Heart left ventricle (tissue), 16 donors: ENCODE data around the gene SLC16A7. TPM values are rescaled to one million over a fixed set of nuclear protein-coding genes. Genes with fewer than 3 reads are reported as not detected.

ENCODE experiments used
- ATAC-seq, 4 donors: fragments of 200-7000 bp; cut with Tn5 transposase; one replicate each; pipeline ENCODE4 v1.9.1; 2020 to 2022; ENCODE audit warnings: moderate library complexity in 4 of 4, mild to moderate bottlenecking in 3 of 4, moderate number of reproducible peaks in 1 of 4
- DNase-seq, 5 donors: peaks; one replicate each; pipeline ENCODE4 v3.0.0-alpha.2; 2020
- H3K27ac ChIP-seq, 12 donors: fragments of 200-600 bp; sonication (generic) in 4 of 12; one replicate each; pipeline versions ENCODE4 v1.5.0 to v1.8.0; 2016 to 2022; ENCODE audit warnings: mild to moderate bottlenecking in 2 of 12
- H3K27me3 ChIP-seq, 9 donors: fragments of 200-600 bp; sonication (generic) in 2 of 9; one replicate each; pipeline versions ENCODE4 v1.5.1 to v1.8.0; 2016 to 2022; ENCODE audit warnings: mild to moderate bottlenecking in 3 of 9
- H3K36me3 ChIP-seq, 9 donors: fragments of 200-600 bp; sonication (generic) in 2 of 9; one replicate each; pipeline versions ENCODE4 v1.5.0 to v1.8.0; 2018 to 2022; ENCODE audit warnings: mild to moderate bottlenecking in 2 of 9
- H3K4me1 ChIP-seq, 12 donors: fragments of 200-600 bp; sonication (generic) in 4 of 12; one replicate each; pipeline versions ENCODE4 v1.5.0 to v1.8.0; 2016 to 2022; ENCODE audit warnings: mild to moderate bottlenecking in 3 of 12
- H3K4me3 ChIP-seq, 12 donors: fragments of 200-600 bp; sonication (generic) in 4 of 12; one replicate each; pipeline versions ENCODE4 v1.5.0 to v1.8.0; 2017 to 2022; ENCODE audit warnings: mild to moderate bottlenecking in 9 of 12, moderate library complexity in 4 of 12
- H3K9me3 ChIP-seq, 12 donors: fragments of 200-600 bp; sonication (generic) in 4 of 12; one replicate each; pipeline versions ENCODE4 v1.5.0 to v1.8.0; 2016 to 2022; ENCODE audit warnings: mild to moderate bottlenecking in 1 of 12
- CTCF ChIP-seq, 12 donors: fragments of 200-600 bp; sonication (generic) in 4 of 12; IDR thresholded peaks; one replicate each; pipeline versions ENCODE4 v1.5.0 to v1.8.0; 2018 to 2022; ENCODE audit warnings: antibody characterized with exemption in 12 of 12, mild to moderate bottlenecking in 5 of 12
- POLR2A ChIP-seq, 2 donors: fragments of 450-650 bp; IDR thresholded peaks; one replicate each; pipeline ENCODE4 v1.6.1; 2017; ENCODE audit warnings: antibody characterized with exemption in 2 of 2, mild to moderate bottlenecking in 2 of 2, moderate library complexity in 2 of 2
- WGBS, 4 donors: extraction: QIAGEN DNeasy Blood & Tissue Kit in 2 of 4; methylation state at CpG; one replicate each; pipeline versions ENCODE4 v1.1.5 to v1.1.7; 2013 to 2018; 5-methylcytosine and 5-hydroxymethylcytosine counted together
- intact Hi-C, 10 donors: fragments of 100-400 bp; cut with DNase I; formaldehyde crosslinking; loops; one replicate each; pipeline versions ENCODE4 v1.11.1 to v1.14.2; 2022
- polyA plus RNA-seq, 2 donors: library from polyadenylated mRNA; stranded (reverse); fragments of 200-250 nt; gene quantifications; one replicate each; pipeline ENCODE4 v1.2.3, GENCODE V29; 2013
- total RNA-seq, 9 donors: library from RNA; depleted of rRNA in 2 of 9; stranded (reverse); fragments of >200 nt in 2 of 9; fragmentation: NEBNext Ultra II Directional in 3 of 9; extraction: Animal tissue kit (Norgen Biotek cat#: 25700) in 3 of 9; gene quantifications; one replicate each; pipeline versions ENCODE4 v1.1.0 to v1.2.4, GENCODE V29; 2016 to 2023
- donor health status: ischemic (EF 13 %, LVEDD 7.1; RV severe dilation, severe dysfunction).
- donor health status: healthy with polysubstance abuse.
- donor health status: DM: no; HTN: yes; CAD: no.
- donor health status: DM: no; HTN: no; CAD: no.
- donor health status: ischemic (EF 25% LVEDD 6.9; RV normal size, moderate dysfunction).
- donor health status: ischemic (EF 25% LVEDD 5.7; RV mildly dilated, moderate dysfunction).
- donor health status: healthy.
- donor health status: DM: yes; HTN: yes; CAD: no.
- donor health status: ischemic (EF 35%, LVEDD 5.7; RV mildly dilated, moderate dysfunction).
- donor health status: nonischemic (EF 11% LVEDD 7.7; RV severe dilation, severe dysfunction).
- donor health status: DM: yes; HTN: yes; CAD: no.
- donor health status: PGD.
- donor health status: ischemic (EF 29% LVEDD 5.4; RV normal size, mild dysfunction).
- donor health status: nonischemic (EF 23%, LVEDD 6.1; RV moderate dilation, normal function).

SLC16A7 gene
- total and polyA plus RNA-seq, 11 donors = 18.4 to 227 (median 121) TPM

- H3K36me3 ChIP-seq = no peaks in the 10 kb centered on the region
- no peak for DNase-seq
- H3K27me3 ChIP-seq = no peaks in the 10 kb centered on the region
- no peak overlapping the region for H3K4me3 ChIP-seq
- peak overlapping the region in 1 of 12 donors; percentile 73 for H3K27ac ChIP-seq
- ATAC-seq = peak in 2 of 4 donors; percentile 55 to 70
- H3K9me3 ChIP-seq = no peaks in the 10 kb centered on the region
- H3K4me1 ChIP-seq = peaks cover 0 to 31% (median 6%) of the 10 kb centered on the region in 12 donors
- TF ChIP-seq CTCF (IDR thresholded peaks at IDR 0.05) (no peak), POLR2A (IDR thresholded peaks at IDR 0.05) (no peak)
- WGBS, 4 donors = 79 to 85% (median 81%) methylated on average over 4 of the region's 4 CpGs
- intact Hi-C loops = no loop called here
Observed at GRCh38 chr12:59698600-59698999, 102.8 kb downstream of the SLC16A7 start.

GRCh38 chr12:59699421-59700152, 103.8 kb downstream of the SLC16A7 start:
- WGBS, 4 donors = 45 to 53% (median 50%) methylated on average over 2 of the region's 2 CpGs
- H3K4me3 ChIP-seq = no peak overlapping the region
- H3K36me3 ChIP-seq = peaks cover 0 to 1% (median 0%) of the 10 kb centered on the region in 9 donors
- H3K27ac ChIP-seq = peak overlapping the region in 4 of 12 donors; percentile 6 to 73 (median 35)
- no peaks in the 10 kb centered on the region for H3K27me3 ChIP-seq
- ATAC-seq (peak in 3 of 4 donors; percentile 20 to 67 (median 51)), DNase-seq (no peak)
- H3K4me1 ChIP-seq = peaks cover 0 to 29% (median 8%) of the 10 kb centered on the region in 12 donors
- intact Hi-C loops = no loop called here
- TF ChIP-seq POLR2A (IDR thresholded peaks at IDR 0.05) (no peak), CTCF (IDR thresholded peaks at IDR 0.05) (no peak)
- no peaks in the 10 kb centered on the region for H3K9me3 ChIP-seq

- intact Hi-C loops = no loop called here
- Histone ChIP-seq H3K4me3 (no peak overlapping the region), H3K36me3 (peaks cover 0 to 6% (median 4%) of the 10 kb centered on the region in 9 donors), H3K27ac (peak overlapping the region in 3 of 12 donors; percentile 6 to 73 (median 33)), H3K27me3 (no peaks in the 10 kb centered on the region), H3K9me3 (no peaks in the 10 kb centered on the region), H3K4me1 (peaks cover 0 to 25% (median 8%) of the 10 kb centered on the region in 12 donors)
- DNase-seq (no peak), ATAC-seq (no peak)
- no peak for TF ChIP-seq POLR2A (IDR thresholded peaks at IDR 0.05)
- no peak for TF ChIP-seq CTCF (IDR thresholded peaks at IDR 0.05)
- 67 to 87% (median 79%) methylated on average over 1 of the region's 1 CpG for WGBS, 4 donors
Observed at GRCh38 chr12:59700153-59700450, 104.3 kb downstream of the SLC16A7 start.

- intact Hi-C loops = no loop called here
- Histone ChIP-seq H3K27ac (no peak overlapping the region), H3K4me3 (no peak overlapping the region), H3K36me3 (peaks cover 0 to 24% (median 5%) of the 10 kb centered on the region in 9 donors), H3K4me1 (peaks cover 0 to 31% (median 4%) of the 10 kb centered on the region in 12 donors), H3K27me3 (no peaks in the 10 kb centered on the region), H3K9me3 (no peaks in the 10 kb centered on the region)
- TF ChIP-seq CTCF (IDR thresholded peaks at IDR 0.05) (no peak), POLR2A (IDR thresholded peaks at IDR 0.05) (no peak)
- ATAC-seq (no peak), DNase-seq (no peak)
Observed at GRCh38 chr12:59708064-59708463, 112.2 kb downstream of the SLC16A7 start.
